GM12875 (cell line): ENCODE results near the gene TNPO1.

Source experiments
- H3K4me3 ChIP-seq: one replicate; pipeline ENCODE4 v1.5.1; 2011; ENCODE audit warnings: low read depth, low read length, control low read depth
- CTCF ChIP-seq: IDR thresholded peaks from 2 replicates; pipeline ENCODE4 v1.5.1; 2011; ENCODE audit warnings: low read depth, mild to moderate bottlenecking, control low read depth, inconsistent platforms, low read length, moderate library complexity, borderline replicate concordance; ENCODE audit not compliant: insufficient read depth

The TNPO1 gene

GRCh38 chr5:72878854-72879253 is 62.4 kb downstream of the TNPO1 start:
- TF ChIP-seq CTCF: no peak

GRCh38 chr5:72882989-72883388 is 66.5 kb downstream of the TNPO1 start:
- no peak overlapping the region for H3K4me3 ChIP-seq
- no peak for TF ChIP-seq CTCF

More at GRCh38 chr5:72878854-72879253, 62.4 kb downstream of the TNPO1 start:
- no peak overlapping the region for H3K4me3 ChIP-seq

GRCh38 chr5:72883850-72884249 is 67.4 kb downstream of the TNPO1 start:
- H3K4me3 ChIP-seq: no peak overlapping the region
- TF ChIP-seq CTCF: no peak

GRCh38 chr5:72884892-72885291 is 68.4 kb downstream of the TNPO1 start:
- H3K4me3 ChIP-seq: no peak overlapping the region
- no peak for TF ChIP-seq CTCF

GRCh38 chr5:72885824-72886223 is 69.4 kb downstream of the TNPO1 start:
- H3K4me3 ChIP-seq: no peak overlapping the region
- TF ChIP-seq CTCF: no peak

- H3K4me3 ChIP-seq: no peak overlapping the region
- no peak for TF ChIP-seq CTCF
Measured at GRCh38 chr5:72888595-72888994, 72.1 kb downstream of the TNPO1 start.

- TF ChIP-seq CTCF: no peak
- H3K4me3 ChIP-seq: no peak overlapping the region
Measured at GRCh38 chr5:72889324-72889723, 72.9 kb downstream of the TNPO1 start.
